Measurements from ENCODE around the gene TRPM2. TPM values are rescaled to one million over a fixed set of nuclear protein-coding genes. Genes with fewer than 3 reads are reported as not detected.

Gene TRPM2
- total RNA-seq, 2 donors from 2014 or later = 1.6 to 12.5 TPM

DNA sequence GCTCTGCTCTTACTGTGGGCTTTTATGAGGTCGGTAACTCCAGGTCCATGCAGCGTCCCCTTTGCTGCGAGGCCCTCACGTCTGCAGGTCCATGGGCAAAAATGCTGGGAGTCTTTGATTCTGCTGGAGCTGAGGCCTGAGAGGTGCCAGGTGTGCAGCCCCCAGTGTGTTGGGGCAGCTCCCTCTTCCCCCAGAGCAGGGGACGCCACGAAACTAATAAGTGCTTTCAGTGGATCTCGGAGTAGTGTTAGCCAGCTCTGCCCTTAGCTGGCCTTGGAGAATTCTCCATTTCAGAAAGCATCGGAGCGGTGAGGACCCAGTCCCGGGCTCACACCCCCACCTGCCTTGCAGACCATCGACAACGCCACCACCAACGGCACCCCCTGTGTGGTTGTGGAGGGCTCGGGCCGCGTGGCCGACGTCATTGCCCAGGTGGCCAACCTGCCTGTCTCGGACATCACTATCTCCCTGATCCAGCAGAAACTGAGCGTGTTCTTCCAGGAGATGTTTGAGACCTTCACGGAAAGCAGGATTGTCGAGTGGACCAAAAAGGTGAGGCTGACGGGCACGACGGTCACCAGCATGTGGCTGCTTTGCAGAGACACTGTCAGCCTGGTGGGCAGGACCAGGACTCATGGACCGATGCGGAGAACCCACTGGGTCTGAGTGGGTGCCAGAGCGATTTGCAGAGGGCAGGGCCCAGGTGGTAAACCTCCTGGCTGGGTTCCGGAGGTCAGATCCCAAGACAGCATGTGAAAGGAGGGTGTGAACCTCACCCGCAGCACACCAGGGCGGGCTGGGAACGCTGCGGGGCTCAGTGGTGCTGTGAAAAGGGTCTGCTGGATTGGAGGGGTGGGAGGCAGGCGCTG lies 25.5 kb downstream of the TRPM2 start:
- Mint-ChIP-seq H3K4me1 (peaks cover 13% of the 10 kb centered on the region), H3K36me3 (ENCODE audit: low read depth) (peaks cover 4% of the 10 kb centered on the region), H3K9me3 (peaks cover 27% of the 10 kb centered on the region), H3K4me3 (no peak overlapping the region), H3K27me3 (ENCODE audit: insufficient read depth) (peaks cover 5% of the 10 kb centered on the region), H3K27ac (no peak overlapping the region)
- peak; percentile 39 for DNase-seq
- H3K4me1 ChIP-seq (ENCODE audit: control insufficient read depth, insufficient read depth, low read length) = peaks cover 5% of the 10 kb centered on the region
- TF ChIP-seq, protein P1, sequence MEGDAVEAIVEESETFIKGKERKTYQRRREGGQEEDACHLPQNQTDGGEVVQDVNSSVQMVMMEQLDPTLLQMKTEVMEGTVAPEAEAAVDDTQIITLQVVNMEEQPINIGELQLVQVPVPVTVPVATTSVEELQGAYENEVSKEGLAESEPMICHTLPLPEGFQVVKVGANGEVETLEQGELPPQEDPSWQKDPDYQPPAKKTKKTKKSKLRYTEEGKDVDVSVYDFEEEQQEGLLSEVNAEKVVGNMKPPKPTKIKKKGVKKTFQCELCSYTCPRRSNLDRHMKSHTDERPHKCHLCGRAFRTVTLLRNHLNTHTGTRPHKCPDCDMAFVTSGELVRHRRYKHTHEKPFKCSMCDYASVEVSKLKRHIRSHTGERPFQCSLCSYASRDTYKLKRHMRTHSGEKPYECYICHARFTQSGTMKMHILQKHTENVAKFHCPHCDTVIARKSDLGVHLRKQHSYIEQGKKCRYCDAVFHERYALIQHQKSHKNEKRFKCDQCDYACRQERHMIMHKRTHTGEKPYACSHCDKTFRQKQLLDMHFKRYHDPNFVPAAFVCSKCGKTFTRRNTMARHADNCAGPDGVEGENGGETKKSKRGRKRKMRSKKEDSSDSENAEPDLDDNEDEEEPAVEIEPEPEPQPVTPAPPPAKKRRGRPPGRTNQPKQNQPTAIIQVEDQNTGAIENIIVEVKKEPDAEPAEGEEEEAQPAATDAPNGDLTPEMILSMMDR (conservative IDR thresholded peaks at IDR 0.05) = no peak
- no peak overlapping the region for H3K27ac ChIP-seq (ENCODE audit: low read depth, low read length)
- WGBS, 2 experiments (ENCODE audit: insufficient coverage in 1 of 2, insufficient read length in 1 of 2) = 96% methylated on average over 30 to 34 of the region's 34 CpGs
- peaks cover 20% of the 10 kb centered on the region for H3K9me3 ChIP-seq (ENCODE audit: control insufficient read depth, low read length)
- no peak overlapping the region for H3K4me3 ChIP-seq (ENCODE audit: low read length)
- no peaks in the 10 kb centered on the region for H3K36me3 ChIP-seq (ENCODE audit: control insufficient read depth, insufficient read depth, low read length)
- no peak overlapping the region for H3K9ac ChIP-seq (ENCODE audit: extremely low read depth, low read length, poor library complexity, severe bottlenecking)
- H3K27me3 ChIP-seq (ENCODE audit: control insufficient read depth, insufficient read depth, low read length, poor library complexity, severe bottlenecking) = no peaks in the 10 kb centered on the region

DNA sequence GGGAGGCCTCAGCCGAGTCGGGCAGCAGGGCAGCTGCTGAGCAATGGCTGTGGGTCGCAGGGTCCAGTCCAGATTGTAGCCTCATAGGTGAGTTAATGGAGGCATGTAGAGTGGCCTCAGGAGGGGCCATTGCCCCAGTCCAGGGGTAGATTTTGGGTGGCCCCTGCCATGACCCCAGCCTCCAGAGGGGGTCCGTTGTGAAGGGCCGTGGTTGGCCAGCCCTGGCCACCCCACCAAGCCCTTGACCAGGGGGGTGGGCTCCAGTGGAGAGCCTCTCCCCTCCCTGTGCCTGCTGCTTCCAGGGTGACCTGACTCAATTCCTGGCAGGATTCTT lies 26.1 kb downstream of the TRPM2 start:
- no peak for DNase-seq
- H3K4me3 Mint-ChIP-seq = no peak overlapping the region
- peaks cover 25% of the 10 kb centered on the region for H3K9me3 Mint-ChIP-seq
- TF ChIP-seq, protein P1 (conservative IDR thresholded peaks at IDR 0.05) = no peak
- 90 to 94% methylated on average over 2 to 5 of the region's 5 CpGs for WGBS, 2 experiments (ENCODE audit: insufficient coverage in 1 of 2, insufficient read length in 1 of 2)
- H3K4me1 Mint-ChIP-seq = peaks cover 13% of the 10 kb centered on the region
- H3K27me3 Mint-ChIP-seq (ENCODE audit: insufficient read depth) = peaks cover 5% of the 10 kb centered on the region
- Histone ChIP-seq H3K9ac (ENCODE audit: extremely low read depth, low read length, poor library complexity, severe bottlenecking) (no peak overlapping the region), H3K36me3 (ENCODE audit: control insufficient read depth, insufficient read depth, low read length) (no peaks in the 10 kb centered on the region), H3K4me3 (ENCODE audit: low read length) (no peak overlapping the region), H3K27me3 (ENCODE audit: control insufficient read depth, insufficient read depth, low read length, poor library complexity, severe bottlenecking) (no peaks in the 10 kb centered on the region), H3K9me3 (ENCODE audit: control insufficient read depth, low read length) (peaks cover 20% of the 10 kb centered on the region), H3K4me1 (ENCODE audit: control insufficient read depth, insufficient read depth, low read length) (peaks cover 5% of the 10 kb centered on the region), H3K27ac (ENCODE audit: low read depth, low read length) (no peak overlapping the region)
- H3K27ac Mint-ChIP-seq = no peak overlapping the region
- H3K36me3 Mint-ChIP-seq (ENCODE audit: low read depth) = peaks cover 4% of the 10 kb centered on the region

DNA sequence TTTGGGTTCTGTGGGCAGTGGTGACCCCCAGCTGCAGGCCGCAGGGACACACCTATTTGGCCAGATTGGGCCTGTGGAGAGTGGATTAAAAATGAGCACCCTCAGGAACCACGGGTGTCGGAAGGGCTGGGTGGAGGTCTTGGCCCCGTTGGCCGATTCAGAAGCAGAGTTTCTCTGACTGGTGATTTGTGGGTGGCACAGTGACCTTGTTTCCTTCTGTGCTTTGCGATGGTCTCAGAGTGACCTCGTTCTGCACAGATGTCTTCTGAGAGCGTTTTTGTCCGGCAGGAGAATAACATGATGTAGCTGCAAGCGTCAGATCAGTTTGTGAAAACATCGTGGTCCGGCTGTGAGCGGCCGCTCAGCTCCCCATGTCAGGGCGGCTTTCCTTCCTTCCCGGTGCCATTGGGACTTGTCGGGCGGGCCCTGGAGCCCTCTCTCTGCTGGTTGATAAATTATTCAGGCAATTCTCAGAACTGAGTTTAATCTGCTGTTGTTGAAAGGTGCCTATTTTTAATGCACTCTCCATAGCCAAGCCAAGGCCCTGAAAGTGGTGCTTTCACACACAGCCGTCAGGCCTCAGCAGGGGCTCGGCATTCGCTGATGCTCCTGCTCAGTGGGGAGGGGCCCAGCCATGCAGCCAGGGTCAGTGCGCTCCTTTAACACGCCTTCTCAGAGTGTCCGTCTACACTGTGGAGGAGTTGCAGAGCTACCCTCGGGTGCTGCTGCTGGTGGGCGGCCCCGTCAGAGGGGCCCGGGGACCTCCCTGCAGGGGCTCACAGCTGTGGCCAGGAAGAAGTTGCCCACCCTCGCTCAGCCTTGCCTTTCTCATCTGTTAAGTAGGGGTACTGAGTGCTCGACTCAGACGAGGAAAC lies 26.8 kb downstream of the TRPM2 start:
- Histone ChIP-seq H3K9ac (ENCODE audit: extremely low read depth, low read length, poor library complexity, severe bottlenecking) (no peak overlapping the region), H3K4me1 (ENCODE audit: control insufficient read depth, insufficient read depth, low read length) (peaks cover 5% of the 10 kb centered on the region), H3K36me3 (ENCODE audit: control insufficient read depth, insufficient read depth, low read length) (no peaks in the 10 kb centered on the region), H3K27me3 (ENCODE audit: control insufficient read depth, insufficient read depth, low read length, poor library complexity, severe bottlenecking) (no peaks in the 10 kb centered on the region), H3K4me3 (ENCODE audit: low read length) (no peak overlapping the region), H3K27ac (ENCODE audit: low read depth, low read length) (no peak overlapping the region), H3K9me3 (ENCODE audit: control insufficient read depth, low read length) (peaks cover 20% of the 10 kb centered on the region)
- no peak overlapping the region for H3K27ac Mint-ChIP-seq
- peaks cover 13% of the 10 kb centered on the region for H3K4me1 Mint-ChIP-seq
- DNase-seq = peak; percentile 73
- H3K36me3 Mint-ChIP-seq (ENCODE audit: low read depth) = peaks cover under 1% of the 10 kb centered on the region
- no peak overlapping the region for H3K4me3 Mint-ChIP-seq
- TF ChIP-seq, protein P1 (conservative IDR thresholded peaks at IDR 0.05) = no peak
- 79 to 83% methylated on average over 27 to 31 of the region's 31 CpGs for WGBS, 2 experiments (ENCODE audit: insufficient coverage in 1 of 2, insufficient read length in 1 of 2)
- peaks cover 5% of the 10 kb centered on the region for H3K27me3 Mint-ChIP-seq (ENCODE audit: insufficient read depth)
- H3K9me3 Mint-ChIP-seq = peaks cover 25% of the 10 kb centered on the region

Data from endodermal cell (in vitro differentiated cells).